Stimulated activated naive CD8-positive, alpha-beta T cell treated with anti-CD3 and anti-CD28 coated beads, Interleukin-15, Interleukin-2, amounts not matched to agents 100 ng/mL and 50 ng/mL, for 24 hours (primary cell): ENCODE results near the gene GRID1.
"Not testable (repeated sequence)": the region's sequence is repeated elsewhere in the genome, so short reads cannot be mapped to it uniquely, and the experiment has no call there.

Experiments used
- H3K27ac Mint-ChIP-seq: one replicate; pipeline ENCODE4 v1.8.0; 2021; ENCODE audit warnings: mild to moderate bottlenecking, mixed read lengths
- H3K27me3 Mint-ChIP-seq: one replicate; pipeline ENCODE4 v1.8.0; 2021; ENCODE audit warnings: mixed read lengths
- H3K36me3 Mint-ChIP-seq: one replicate; pipeline ENCODE4 v1.8.0; 2021; ENCODE audit warnings: low read depth, mixed read lengths
- H3K4me1 Mint-ChIP-seq: one replicate; pipeline ENCODE4 v1.8.0; 2021; ENCODE audit warnings: low read depth, mixed read lengths
- H3K4me3 Mint-ChIP-seq: one replicate; pipeline ENCODE4 v1.8.0; 2021; ENCODE audit warnings: mild to moderate bottlenecking, mixed read lengths
- H3K9me3 Mint-ChIP-seq: one replicate; pipeline ENCODE4 v1.8.0; 2021; ENCODE audit warnings: mixed read lengths

GRID1 gene

DNA sequence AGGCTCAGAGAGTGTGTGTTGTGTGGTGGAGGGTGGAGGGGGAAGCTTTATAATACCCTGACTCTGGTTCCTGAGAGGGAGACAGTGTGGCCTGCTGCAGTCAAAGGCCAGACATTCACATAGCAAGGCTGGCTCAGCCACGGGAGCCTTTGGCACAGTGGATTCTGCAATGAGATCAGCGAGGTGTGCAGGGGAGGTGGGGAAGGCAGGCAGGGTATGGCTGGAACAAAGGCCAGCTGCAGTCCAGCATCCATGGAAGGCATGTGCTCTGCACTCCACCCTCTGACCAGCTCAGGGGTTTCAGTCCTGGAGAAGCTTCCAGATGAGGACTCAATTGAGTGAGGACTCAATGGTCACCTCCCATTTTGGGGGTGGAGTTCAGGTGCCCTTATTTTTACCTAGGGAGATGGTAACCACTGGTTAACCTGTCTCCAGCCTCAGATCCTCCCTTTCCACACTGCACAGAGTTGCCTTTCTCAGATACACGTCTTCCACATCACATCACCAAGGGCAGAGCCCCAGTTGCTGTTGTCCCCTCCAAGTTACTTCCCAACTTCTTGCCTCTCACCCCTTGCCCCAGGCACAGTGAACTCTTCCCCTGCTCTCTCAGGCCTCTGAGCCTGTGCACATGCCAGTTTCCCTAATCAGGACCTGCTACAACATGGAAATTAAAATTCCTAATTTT is 504.9 kb downstream of the GRID1 start:
- peaks cover 12% of the 10 kb centered on the region for H3K27me3 Mint-ChIP-seq

DNA sequence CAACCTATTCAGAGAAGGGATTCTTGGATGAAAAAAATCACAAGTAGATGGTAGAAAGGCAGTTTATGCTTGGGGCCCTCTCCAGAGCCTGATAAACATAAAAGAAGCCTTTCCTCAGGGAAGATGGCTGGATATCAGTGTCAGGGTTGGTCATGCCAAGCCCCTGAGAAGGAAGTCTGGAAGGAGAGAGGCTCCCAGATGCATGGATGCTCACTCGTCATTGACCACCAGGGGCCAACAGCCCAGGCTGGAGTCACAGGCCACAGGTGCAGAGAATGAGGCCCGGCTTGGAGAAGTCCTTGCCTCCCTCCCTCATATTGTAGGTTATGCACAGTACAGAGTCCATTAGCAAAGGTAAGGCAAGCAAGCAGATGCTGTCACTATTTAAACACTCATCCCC is 506.7 kb downstream of the GRID1 start:
- no peak overlapping the region for H3K4me3 Mint-ChIP-seq
- peaks cover 12% of the 10 kb centered on the region for H3K27me3 Mint-ChIP-seq
- no peaks in the 10 kb centered on the region for H3K4me1 Mint-ChIP-seq
- H3K36me3 Mint-ChIP-seq, result no peaks in the 10 kb centered on the region
- no peaks in the 10 kb centered on the region for H3K9me3 Mint-ChIP-seq
- H3K27ac Mint-ChIP-seq, result no peak overlapping the region

More for the DNA sequence above, 504.9 kb downstream of the GRID1 start:
- no peaks in the 10 kb centered on the region for H3K9me3 Mint-ChIP-seq
- H3K36me3 Mint-ChIP-seq, result no peaks in the 10 kb centered on the region
- H3K4me3 Mint-ChIP-seq, result no peak overlapping the region
- no peaks in the 10 kb centered on the region for H3K4me1 Mint-ChIP-seq
- H3K27ac Mint-ChIP-seq, result no peak overlapping the region

DNA sequence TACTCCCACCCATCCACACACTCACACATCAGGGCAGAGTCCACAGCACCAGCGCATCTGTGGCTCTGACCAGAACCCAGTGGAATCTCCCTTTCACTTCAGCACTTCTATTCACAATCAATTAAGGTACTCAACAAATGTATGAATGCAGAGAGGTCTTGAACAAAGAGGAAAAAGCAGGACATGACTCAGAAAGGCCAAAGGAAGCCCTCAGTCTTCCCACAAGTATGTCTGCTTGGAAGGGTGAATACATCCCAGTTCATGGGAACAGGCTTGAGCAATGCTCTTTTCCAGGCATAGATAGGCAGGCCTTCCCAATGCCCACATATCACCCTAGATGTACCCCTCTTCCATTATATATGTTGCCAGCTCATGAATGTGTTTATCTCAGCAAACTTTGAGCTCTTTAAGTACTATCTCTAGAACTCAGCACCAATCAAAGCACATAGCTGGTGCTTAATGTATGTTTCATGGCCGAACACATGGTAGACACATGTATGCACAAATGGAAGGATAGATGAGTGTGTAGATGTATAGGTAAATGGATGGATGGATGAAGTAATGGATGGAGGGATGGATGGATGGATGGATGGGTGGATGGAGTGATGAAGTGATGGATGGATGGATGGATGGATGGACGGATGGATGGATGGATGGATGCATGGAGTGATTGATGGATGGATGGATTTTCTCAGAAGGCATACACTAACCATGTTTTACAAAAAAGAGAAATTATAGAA is 507.6 kb downstream of the GRID1 start:
- Mint-ChIP-seq H3K27ac (no peak overlapping the region), H3K36me3 (no peaks in the 10 kb centered on the region), H3K9me3 (no peaks in the 10 kb centered on the region), H3K4me1 (no peaks in the 10 kb centered on the region), H3K27me3 (peaks cover 12% of the 10 kb centered on the region), H3K4me3 (no peak overlapping the region)

DNA sequence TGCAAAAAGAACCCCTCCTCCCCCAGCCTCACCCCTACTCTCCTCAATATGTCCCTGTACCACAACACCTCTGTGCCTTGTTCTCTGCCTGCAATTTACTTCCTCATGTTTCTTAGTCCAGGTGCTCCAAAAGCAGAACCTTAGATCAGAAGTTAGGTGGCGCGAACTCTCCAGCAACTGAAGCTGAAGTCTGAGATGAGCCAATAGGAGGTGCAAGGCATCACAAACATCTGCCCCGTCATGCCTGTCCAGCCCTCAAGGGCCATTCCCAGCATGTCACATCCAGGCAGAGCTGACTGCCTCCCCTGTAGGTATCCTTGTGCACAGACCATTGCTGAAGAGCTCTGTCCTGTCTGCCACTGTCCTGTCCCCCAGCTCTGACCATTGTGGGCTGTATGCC is 508.8 kb downstream of the GRID1 start:
- Mint-ChIP-seq H3K27ac (no peak overlapping the region), H3K4me3 (no peak overlapping the region), H3K36me3 (no peaks in the 10 kb centered on the region), H3K9me3 (no peaks in the 10 kb centered on the region), H3K27me3 (peaks cover 11% of the 10 kb centered on the region), H3K4me1 (no peaks in the 10 kb centered on the region)

DNA sequence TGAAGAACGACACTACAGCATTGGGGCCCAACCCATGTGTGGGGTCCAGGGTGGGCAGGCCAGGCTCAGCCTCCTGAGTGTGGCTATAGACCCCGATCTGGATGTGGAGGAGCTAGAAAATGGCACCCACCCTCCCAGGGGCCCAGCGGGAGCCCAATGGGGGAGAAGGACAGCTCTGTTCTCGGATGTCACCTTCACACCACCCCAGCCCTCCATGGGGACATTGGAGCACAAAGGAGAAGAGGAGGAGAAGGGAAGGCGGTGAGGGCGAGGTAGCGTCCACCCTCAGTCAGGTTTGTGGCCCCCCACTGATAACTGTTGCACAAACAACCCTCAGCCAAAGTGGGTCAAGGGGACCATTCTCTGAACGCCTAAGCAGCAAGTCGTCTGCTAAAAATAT is 509.3 kb downstream of the GRID1 start:
- H3K27ac Mint-ChIP-seq, result no peak overlapping the region
- H3K36me3 Mint-ChIP-seq, result no peaks in the 10 kb centered on the region
- H3K4me3 Mint-ChIP-seq, result no peak overlapping the region
- no peaks in the 10 kb centered on the region for H3K9me3 Mint-ChIP-seq
- H3K4me1 Mint-ChIP-seq, result no peaks in the 10 kb centered on the region
- peaks cover 6% of the 10 kb centered on the region for H3K27me3 Mint-ChIP-seq

DNA sequence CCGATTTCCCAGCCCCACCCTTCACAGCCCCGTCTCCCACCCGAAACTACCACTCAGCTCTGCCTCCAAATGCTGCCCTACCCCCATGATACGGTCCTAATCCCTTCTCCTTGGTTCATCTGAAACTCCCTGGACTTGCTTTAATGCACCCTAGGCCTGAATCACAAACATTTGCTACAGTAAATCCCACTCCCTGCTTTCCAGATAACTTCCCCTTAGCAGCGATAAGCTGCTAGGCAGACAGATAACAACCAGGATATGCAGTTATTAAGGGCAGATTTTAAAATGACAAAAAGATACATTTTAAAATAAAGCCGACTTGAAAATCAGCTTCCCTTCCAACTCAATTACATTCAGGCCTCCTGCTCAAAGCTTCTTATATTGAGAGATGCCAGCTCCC is 514.7 kb downstream of the GRID1 start:
- Mint-ChIP-seq H3K27ac (no peak overlapping the region), H3K36me3 (no peaks in the 10 kb centered on the region), H3K4me3 (no peak overlapping the region), H3K27me3 (no peaks in the 10 kb centered on the region), H3K4me1 (no peaks in the 10 kb centered on the region), H3K9me3 (no peaks in the 10 kb centered on the region)

DNA sequence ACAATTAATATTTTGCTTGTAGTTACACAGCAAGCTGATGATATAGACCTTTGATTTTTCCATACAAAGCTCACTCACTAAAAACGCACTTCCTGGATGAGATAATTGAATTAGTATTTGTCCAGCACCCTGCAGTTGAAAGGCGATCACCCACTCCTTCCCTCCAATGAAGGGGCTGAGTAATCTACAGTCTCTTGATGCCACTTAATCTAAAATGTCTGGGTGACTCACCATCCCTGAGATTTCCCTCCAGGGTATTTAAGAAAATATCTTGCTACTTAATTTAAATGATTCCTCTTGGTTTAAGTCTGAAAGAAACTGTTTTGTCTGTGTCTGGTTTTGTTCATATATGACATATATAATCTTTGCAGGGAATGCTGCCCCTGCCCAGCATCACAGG is 515.3 kb downstream of the GRID1 start:
- H3K36me3 Mint-ChIP-seq, result no peaks in the 10 kb centered on the region
- no peak overlapping the region for H3K27ac Mint-ChIP-seq
- H3K27me3 Mint-ChIP-seq, result no peaks in the 10 kb centered on the region
- no peaks in the 10 kb centered on the region for H3K4me1 Mint-ChIP-seq
- no peaks in the 10 kb centered on the region for H3K9me3 Mint-ChIP-seq
- H3K4me3 Mint-ChIP-seq, result no peak overlapping the region

DNA sequence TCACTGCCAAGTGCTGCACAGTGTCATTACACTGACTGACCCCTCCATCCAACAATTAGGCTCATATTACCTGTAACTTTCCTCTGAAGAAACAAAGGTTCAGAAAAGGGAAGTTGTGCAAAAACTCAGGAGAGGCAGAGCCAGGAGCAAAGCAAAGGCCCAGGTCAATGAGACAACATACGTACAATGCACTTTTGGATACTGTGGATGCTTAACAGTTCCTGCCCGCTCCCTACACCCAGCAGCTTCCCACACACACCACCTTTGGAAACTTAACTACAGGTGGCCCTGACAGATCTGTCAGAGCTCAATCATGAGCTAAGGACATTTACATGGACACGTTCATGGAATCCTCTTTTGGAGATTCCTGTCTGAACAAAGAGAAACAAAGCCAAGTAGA is 515.9 kb downstream of the GRID1 start:
- Mint-ChIP-seq H3K4me1 (no peaks in the 10 kb centered on the region), H3K4me3 (no peak overlapping the region), H3K9me3 (no peaks in the 10 kb centered on the region), H3K27me3 (no peaks in the 10 kb centered on the region), H3K36me3 (no peaks in the 10 kb centered on the region), H3K27ac (no peak overlapping the region)

DNA sequence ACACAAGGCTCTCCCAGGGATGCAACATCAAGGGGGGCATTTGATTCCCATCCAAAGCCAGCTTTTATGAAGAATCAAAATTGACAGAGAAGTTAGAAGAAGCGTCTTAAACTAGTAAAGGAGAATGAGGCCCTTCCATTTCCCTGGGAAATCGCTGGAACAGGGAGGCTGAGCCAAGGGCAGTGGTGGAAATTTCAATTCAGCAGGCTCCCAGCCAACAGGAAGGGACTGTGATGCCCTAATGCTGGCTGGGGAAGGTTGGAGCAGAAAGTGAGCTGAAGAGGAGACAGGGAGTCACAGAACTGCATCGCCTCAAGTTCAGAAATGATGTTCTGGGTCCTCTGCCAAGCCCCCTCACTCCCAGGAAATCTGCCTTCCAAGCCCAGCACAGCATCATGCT is 517.3 kb downstream of the GRID1 start:
- H3K9me3 Mint-ChIP-seq, result no peaks in the 10 kb centered on the region
- no peaks in the 10 kb centered on the region for H3K4me1 Mint-ChIP-seq
- no peak overlapping the region for H3K27ac Mint-ChIP-seq
- H3K36me3 Mint-ChIP-seq, result no peaks in the 10 kb centered on the region
- no peak overlapping the region for H3K4me3 Mint-ChIP-seq
- H3K27me3 Mint-ChIP-seq, result no peaks in the 10 kb centered on the region

DNA sequence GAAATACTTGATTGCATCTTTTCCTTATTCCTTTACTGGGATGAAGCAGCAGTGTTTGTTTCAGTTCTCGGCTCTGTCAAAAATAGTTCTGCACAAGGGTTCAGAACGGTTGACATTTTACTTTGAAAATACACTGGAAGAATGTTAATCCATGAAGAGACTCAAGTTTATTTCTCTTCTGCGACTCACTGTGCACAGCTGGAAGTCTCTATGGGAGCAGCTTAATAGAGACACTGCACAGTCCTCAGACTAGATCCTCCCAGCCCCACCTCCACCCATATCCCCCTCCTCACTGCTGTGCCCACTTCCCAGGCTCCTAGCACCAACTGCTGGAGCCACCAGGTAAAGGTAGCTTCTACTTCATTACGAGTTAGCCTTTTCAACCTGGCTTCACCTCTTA is 517.8 kb downstream of the GRID1 start:
- Mint-ChIP-seq H3K4me3 (no peak overlapping the region), H3K4me1 (no peaks in the 10 kb centered on the region), H3K36me3 (no peaks in the 10 kb centered on the region)

DNA sequence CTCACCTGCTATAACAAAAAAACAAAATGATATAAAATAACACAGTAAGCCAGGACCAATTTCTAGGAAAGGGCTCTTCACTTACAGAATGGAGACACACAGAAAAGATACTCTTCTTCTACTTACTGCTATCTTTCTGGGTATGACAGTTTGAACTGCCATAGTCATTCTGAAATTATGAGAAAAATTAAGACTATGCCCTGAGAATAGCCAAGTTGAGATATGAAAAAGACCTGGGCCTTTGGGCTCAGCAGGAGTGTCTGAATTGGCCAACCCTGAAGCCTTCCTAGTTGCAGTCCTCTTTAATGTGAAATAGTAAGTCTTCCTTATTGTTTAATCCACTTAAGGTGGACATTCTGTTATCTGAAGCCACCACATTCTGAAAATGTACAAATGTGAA is 519.5 kb downstream of the GRID1 start:
- Mint-ChIP-seq H3K27me3 (no peaks in the 10 kb centered on the region), H3K4me1 (no peaks in the 10 kb centered on the region), H3K9me3 (no peaks in the 10 kb centered on the region), H3K27ac (no peak overlapping the region), H3K4me3 (no peak overlapping the region), H3K36me3 (no peaks in the 10 kb centered on the region)

More for the DNA sequence above, 517.8 kb downstream of the GRID1 start:
- H3K27me3 Mint-ChIP-seq, result no peaks in the 10 kb centered on the region
- no peak overlapping the region for H3K27ac Mint-ChIP-seq
- H3K9me3 Mint-ChIP-seq, result no peaks in the 10 kb centered on the region

DNA sequence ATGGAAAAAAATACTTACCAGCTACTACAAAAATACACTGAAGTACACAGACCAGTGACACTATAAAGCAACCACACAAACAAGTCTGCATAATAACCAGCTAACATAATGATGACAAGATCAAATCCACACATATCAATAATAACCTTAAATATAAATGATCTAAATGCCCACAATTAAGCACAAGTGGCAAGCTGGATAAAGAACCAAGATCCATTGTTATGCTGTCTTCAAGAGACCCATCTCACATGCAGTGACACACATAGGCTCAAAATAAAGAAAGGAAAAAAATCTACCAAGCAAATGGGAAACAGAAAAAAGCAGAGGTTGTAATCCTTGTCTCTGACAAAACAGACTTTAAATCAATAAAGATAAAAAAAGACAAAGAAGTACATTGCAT is 527.9 kb downstream of the GRID1 start:
- H3K27me3 Mint-ChIP-seq, H3K36me3 Mint-ChIP-seq, H3K4me3 Mint-ChIP-seq, H3K4me1 Mint-ChIP-seq, H3K27ac Mint-ChIP-seq: not testable (repeated sequence)
- H3K9me3 Mint-ChIP-seq, result peaks cover 25% of the 10 kb centered on the region

DNA sequence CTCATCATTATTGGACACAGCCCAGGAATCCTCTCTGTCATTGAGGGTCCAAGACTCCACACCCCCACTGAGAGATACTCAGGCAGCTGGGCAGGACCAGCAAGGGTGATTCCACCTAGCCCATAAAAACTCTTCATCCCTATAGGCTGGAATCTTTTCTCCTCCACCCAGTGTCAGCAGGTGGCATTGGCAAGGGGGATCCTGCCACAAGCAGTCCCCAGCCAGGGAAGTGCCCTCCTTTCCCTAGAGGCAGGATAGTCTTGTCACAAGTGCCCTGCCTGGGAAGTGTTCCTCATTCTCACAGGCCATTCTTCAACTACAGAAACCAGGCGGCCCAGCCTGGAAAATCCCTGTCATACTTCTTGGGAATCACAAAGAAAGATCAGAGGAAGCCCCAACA is 533.6 kb downstream of the GRID1 start:
- H3K4me3 Mint-ChIP-seq, result no peak overlapping the region

DNA sequence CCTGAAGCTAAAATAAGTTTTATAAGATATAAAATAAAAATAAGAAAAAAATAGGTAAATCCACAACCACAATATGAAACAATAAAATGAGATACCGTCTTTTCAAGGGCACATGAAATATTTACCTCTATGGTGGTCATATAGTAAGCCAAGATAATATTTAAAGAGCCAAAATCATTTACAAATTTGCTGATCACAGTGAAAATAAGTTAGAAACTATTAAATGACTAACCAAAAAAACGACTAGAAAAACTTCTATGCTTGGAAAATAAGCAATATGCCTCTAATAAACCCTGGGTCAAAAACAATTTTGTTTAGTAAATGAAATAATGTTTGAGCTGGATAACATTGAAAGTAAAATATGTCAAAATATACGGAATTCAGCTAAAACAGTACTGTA is 535.2 kb downstream of the GRID1 start:
- no peaks in the 10 kb centered on the region for H3K4me1 Mint-ChIP-seq
- no peak overlapping the region for H3K27ac Mint-ChIP-seq
- peaks cover 9% of the 10 kb centered on the region for H3K9me3 Mint-ChIP-seq
- H3K27me3 Mint-ChIP-seq, result peaks cover 9% of the 10 kb centered on the region
- H3K36me3 Mint-ChIP-seq, result no peaks in the 10 kb centered on the region
- H3K4me3 Mint-ChIP-seq, result no peak overlapping the region

More for the DNA sequence above, 533.6 kb downstream of the GRID1 start:
- Mint-ChIP-seq H3K27ac (no peak overlapping the region), H3K9me3 (peaks cover 4% of the 10 kb centered on the region), H3K27me3 (no peaks in the 10 kb centered on the region), H3K36me3 (no peaks in the 10 kb centered on the region), H3K4me1 (no peaks in the 10 kb centered on the region)

DNA sequence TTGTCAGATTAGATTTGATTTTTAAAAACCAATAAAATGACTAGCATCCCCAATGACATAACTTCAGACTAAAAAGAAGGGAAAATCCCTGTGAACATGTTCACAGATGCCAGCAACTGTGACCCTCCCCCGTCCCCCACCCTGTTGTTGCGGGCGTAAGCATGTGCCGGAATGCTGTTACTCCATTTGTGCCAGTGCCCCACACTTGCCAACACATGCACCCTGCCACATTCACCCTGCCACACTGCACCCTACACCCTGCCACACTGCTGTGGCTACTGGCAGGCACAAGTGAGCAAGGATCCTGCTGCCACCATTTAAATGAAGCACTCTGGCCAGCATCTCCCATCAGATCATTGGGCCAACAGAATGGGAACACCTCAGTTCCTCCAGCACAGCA is 540.2 kb downstream of the GRID1 start:
- Mint-ChIP-seq H3K36me3 (no peaks in the 10 kb centered on the region), H3K9me3 (peaks cover 9% of the 10 kb centered on the region), H3K27ac (no peak overlapping the region), H3K4me1 (no peaks in the 10 kb centered on the region), H3K27me3 (peaks cover 9% of the 10 kb centered on the region), H3K4me3 (no peak overlapping the region)

DNA sequence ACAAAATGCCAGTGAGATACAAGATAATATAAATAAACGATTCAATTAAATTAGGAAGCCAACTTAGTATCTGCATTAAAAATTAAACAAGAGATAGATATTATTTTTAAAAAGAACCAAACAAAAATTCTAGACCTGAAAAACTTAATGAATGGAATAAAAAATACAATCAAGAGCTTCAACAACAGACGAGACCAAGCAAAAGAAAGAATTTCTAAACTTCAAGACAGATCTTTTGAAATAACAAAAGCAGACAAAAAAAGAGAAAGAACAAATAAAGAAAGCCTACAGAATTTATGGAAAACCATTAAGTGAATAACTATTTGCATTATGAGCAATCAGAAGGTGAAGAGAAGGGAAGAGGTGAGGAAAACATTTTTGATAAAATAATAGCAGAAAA is 555.2 kb downstream of the GRID1 start:
- Mint-ChIP-seq H3K27me3 (no peaks in the 10 kb centered on the region), H3K9me3 (peaks cover 26% of the 10 kb centered on the region), H3K4me3 (no peak overlapping the region), H3K4me1 (no peaks in the 10 kb centered on the region), H3K36me3 (no peaks in the 10 kb centered on the region), H3K27ac (no peak overlapping the region)
